ENCODE data around the gene YBX1. TPM values are rescaled to one million over a fixed set of nuclear protein-coding genes. Genes with fewer than 3 reads are reported as not detected.

Gene YBX1
- total and polyA plus RNA-seq, 2 of the 13 experiments (the other 11 are each of a cell fraction or from before 2014, with no cell fraction given), result 339 to 628 TPM

- peak; percentile 92 for TF ChIP-seq ASH2L (IDR thresholded peaks at IDR 0.05; ENCODE audit: insufficient read length, low read depth, low read length)
- TF ChIP-seq ZNF891 (CRISPR knock-in tag; IDR thresholded peaks at IDR 0.05), result peak; percentile 83
- no peak for TF ChIP-seq U2AF2 (IDR thresholded peaks at IDR 0.05; ENCODE audit: low read depth, low read length)
- TF ChIP-seq NFATC3 (CRISPR knock-in tag; IDR thresholded peaks at IDR 0.05), result no peak; the same call in 1 of the 2 replicates
- TF ChIP-seq ZBTB33 (CRISPR knock-in tag; IDR thresholded peaks at IDR 0.05), result no peak
- TF ChIP-seq, protein P1, sequence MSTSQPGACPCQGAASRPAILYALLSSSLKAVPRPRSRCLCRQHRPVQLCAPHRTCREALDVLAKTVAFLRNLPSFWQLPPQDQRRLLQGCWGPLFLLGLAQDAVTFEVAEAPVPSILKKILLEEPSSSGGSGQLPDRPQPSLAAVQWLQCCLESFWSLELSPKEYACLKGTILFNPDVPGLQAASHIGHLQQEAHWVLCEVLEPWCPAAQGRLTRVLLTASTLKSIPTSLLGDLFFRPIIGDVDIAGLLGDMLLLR (CRISPR knock-in tag; IDR thresholded peaks at IDR 0.05), result no peak
- peak; percentile 42 for TF ChIP-seq CTCF (CRISPR knock-in tag; IDR thresholded peaks at IDR 0.05)
- no peak for TF ChIP-seq CHCHD3 (CRISPR knock-in tag; IDR thresholded peaks at IDR 0.05)
- TF ChIP-seq ZNF281 (CRISPR knock-in tag; IDR thresholded peaks at IDR 0.05; ENCODE audit: borderline replicate concordance), result peak; percentile 17; the same call in 1 of the 2 replicates
- TF ChIP-seq HNF1A (IDR thresholded peaks at IDR 0.05; ENCODE audit: low read depth), result 0 out of 2 replicates have a peak, but pooled peaks have one; percentile 22
- peak; percentile 54; the same call in 1 of the 2 replicates for TF ChIP-seq HNF1A (CRISPR knock-in tag; IDR thresholded peaks at IDR 0.05; ENCODE audit: borderline replicate concordance)
- TF ChIP-seq ZFP36L2 (CRISPR knock-in tag; IDR thresholded peaks at IDR 0.05), result no peak
- TF ChIP-seq, protein P2, sequence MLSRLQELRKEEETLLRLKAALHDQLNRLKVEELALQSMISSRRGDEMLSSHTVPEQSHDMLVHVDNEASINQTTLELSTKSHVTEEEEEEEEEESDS (CRISPR knock-in tag; IDR thresholded peaks at IDR 0.05; ENCODE audit: borderline replicate concordance), result no peak
- peak; percentile 78 for TF ChIP-seq SP2 (CRISPR knock-in tag; IDR thresholded peaks at IDR 0.05)
- TF ChIP-seq SYNCRIP (IDR thresholded peaks at IDR 0.05; ENCODE audit: insufficient read depth, low read depth, low read length), result no peak
These were observed 24.0 kb upstream of the YBX1 start, which contains the start of gene PPIH (continued) for GRCh38 chr1:42657981-42658876.

All from HepG2 (cell line).